ENCODE data around the gene KCNK17. TPM values are rescaled to one million over a fixed set of nuclear protein-coding genes. Genes with fewer than 3 reads are reported as not detected.

The KCNK17 gene
- total and polyA plus RNA-seq, 2 of the 8 experiments (the other 6 are each of a cell fraction or from before 2014, with no cell fraction given): 2.9 to 3.4 TPM

GRCh38 chr6:39274471-39274870 lies 39.7 kb downstream of the KCNK17 start (continued):
- TF ChIP-seq FOSL1 (IDR thresholded peaks at IDR 0.05; ENCODE audit: insufficient read depth, low read depth, low read length): no peak
- no peak for TF ChIP-seq POU5F1 (IDR thresholded peaks at IDR 0.05; ENCODE audit: low read depth, low read length)
- TF ChIP-seq TAF1 (IDR thresholded peaks at IDR 0.05; ENCODE audit: low read depth, low read length): no peak
- no peak for TF ChIP-seq JUND (IDR thresholded peaks at IDR 0.05; ENCODE audit: low read length)
- TF ChIP-seq HDAC2 (IDR thresholded peaks at IDR 0.05; ENCODE audit: borderline replicate concordance in 1 of 2, low read depth in 2 of 2, low read length in 2 of 2): no peak

Data from H1 (cell line).